CD14-positive monocyte (primary cell): ENCODE data around the gene TPD52L1. TPM values are rescaled to one million over a fixed set of nuclear protein-coding genes. Genes with fewer than 3 reads are reported as not detected.

Experiments used
- DNase-seq, 3 donors: peaks; one replicate each; pipeline ENCODE4 v3.0.0-alpha.2; 2011 to 2022
- H2AFZ ChIP-seq: 2 replicates; pipeline ENCODE4 v1.6.0; 2012; ENCODE audit warnings: mild to moderate bottlenecking, low read depth, low read length, inconsistent platforms; ENCODE audit not compliant: insufficient read depth, poor library complexity, severe bottlenecking
- H3K27ac ChIP-seq, 2 donors: 1 replicate in 1 of 2; 2 replicates in 1 of 2; pipeline ENCODE4 v1.5.1; 2012 to 2013; ENCODE audit warnings: low read length in 2 of 2, control low read depth in 1 of 2, inconsistent platforms in 1 of 2, low read depth in 1 of 2, mild to moderate bottlenecking in 1 of 2
- H3K27me3 ChIP-seq, 2 donors: one replicate each; pipeline versions ENCODE4 v1.6.0 to v1.6.1; 2011 to 2013; ENCODE audit warnings: low read length in 2 of 2; ENCODE audit not compliant: control insufficient read depth in 2 of 2, insufficient read depth in 2 of 2
- H3K36me3 ChIP-seq, 2 donors: replicated peaks in 1 of 2; 1 replicate in 1 of 2; 2 replicates in 1 of 2; pipeline versions ENCODE4 v1.5.1 to v1.6.1; 2012 to 2013; ENCODE audit warnings: low read length in 2 of 2, control low read depth in 1 of 2, inconsistent platforms in 1 of 2, mild to moderate bottlenecking in 1 of 2; ENCODE audit not compliant: insufficient read depth in 2 of 2, control insufficient read depth in 1 of 2
- H3K4me1 ChIP-seq, 2 donors: 1 replicate in 1 of 2; 2 replicates in 1 of 2; pipeline versions ENCODE4 v1.5.1 to v1.6.1; 2012 to 2013; ENCODE audit warnings: low read length in 2 of 2, control low read depth in 1 of 2, inconsistent platforms in 1 of 2, mild to moderate bottlenecking in 1 of 2, moderate library complexity in 1 of 2; ENCODE audit not compliant: insufficient read depth in 2 of 2, control insufficient read depth in 1 of 2
- H3K4me2 ChIP-seq: replicated peaks from 2 replicates; pipeline ENCODE3; 2012; ENCODE audit warnings: low read length, moderate library complexity, mild to moderate bottlenecking; ENCODE audit not compliant: poor library complexity, severe bottlenecking; ENCODE audit errors: extremely low read depth
- H3K4me3 ChIP-seq, 3 experiments: fragments of 200-600 bp in 1 of 3; sonication (generic) in 1 of 3; replicated peaks in 1 of 3; 1 replicate in 2 of 3; 2 replicates in 1 of 3; pipeline ENCODE4 v1.5.1; 2011 to 2013; ENCODE audit warnings: low read length in 3 of 3, mild to moderate bottlenecking in 3 of 3, control low read depth in 2 of 3, low read depth in 2 of 3, inconsistent platforms in 1 of 3, moderate library complexity in 1 of 3
- H3K79me2 ChIP-seq: 2 replicates; pipeline ENCODE4 v1.6.0; 2012; ENCODE audit warnings: mild to moderate bottlenecking, control low read depth, inconsistent platforms, low read length, moderate library complexity; ENCODE audit not compliant: insufficient read depth
- H3K9ac ChIP-seq: 2 replicates; pipeline ENCODE4 v1.6.0; 2017; ENCODE audit warnings: low read length, mild to moderate bottlenecking; ENCODE audit not compliant: insufficient read depth, poor library complexity, severe bottlenecking
- H3K9me3 ChIP-seq, 2 donors: replicated peaks in 1 of 2; 1 replicate in 1 of 2; 2 replicates in 1 of 2; pipeline versions ENCODE4 v1.5.1 to v1.6.1; 2012 to 2013; ENCODE audit warnings: low read length in 2 of 2, control low read depth in 1 of 2; ENCODE audit not compliant: control insufficient read depth in 1 of 2, insufficient read depth in 1 of 2
- H4K20me1 ChIP-seq: 2 replicates; pipeline ENCODE4 v1.6.0; 2012; ENCODE audit warnings: mild to moderate bottlenecking, low read length, control low read depth, moderate library complexity; ENCODE audit not compliant: insufficient read depth
- H3K27ac Mint-ChIP-seq, 7 donors: one replicate each; pipeline ENCODE4 v1.8.0; 2020; ENCODE audit warnings: mild to moderate bottlenecking in 7 of 7, mixed read lengths in 7 of 7, moderate library complexity in 6 of 7, inconsistent platforms in 2 of 7
- H3K27me3 Mint-ChIP-seq, 3 donors: one replicate each; pipeline ENCODE4 v1.8.0; 2021 to 2022; ENCODE audit warnings: low read depth in 3 of 3, mild to moderate bottlenecking in 3 of 3, mixed read lengths in 3 of 3, moderate library complexity in 3 of 3, inconsistent platforms in 1 of 3
- H3K36me3 Mint-ChIP-seq, 2 donors: one replicate each; pipeline ENCODE4 v1.8.0; 2020; ENCODE audit warnings: mixed read lengths in 2 of 2, inconsistent platforms in 1 of 2, mild to moderate bottlenecking in 1 of 2
- H3K4me1 Mint-ChIP-seq: one replicate; pipeline ENCODE4 v1.8.0; 2020; ENCODE audit warnings: mild to moderate bottlenecking, mixed read lengths
- H3K4me3 Mint-ChIP-seq, 2 donors: one replicate each; pipeline ENCODE4 v1.8.0; 2020; ENCODE audit warnings: mild to moderate bottlenecking in 2 of 2, mixed read lengths in 2 of 2, moderate library complexity in 1 of 2
- H3K9me3 Mint-ChIP-seq, 7 donors: one replicate each; pipeline ENCODE4 v1.8.0; 2020 to 2022; ENCODE audit warnings: mixed read lengths in 7 of 7, mild to moderate bottlenecking in 6 of 7, moderate library complexity in 6 of 7, inconsistent platforms in 2 of 7
- CTCF ChIP-seq: fragments of 200-600 bp; IDR thresholded peaks from one replicate; pipeline ENCODE4 v1.8.0; 2022; ENCODE audit warnings: antibody characterized with exemption, mild to moderate bottlenecking
- WGBS: methylation state at CpG from one replicate; pipeline ENCODE4 v1.1.5; 2013; ENCODE audit warnings: missing lambda C conversion rate; ENCODE audit not compliant: insufficient coverage; 5-methylcytosine and 5-hydroxymethylcytosine counted together
- intact Hi-C, 2 donors: fragments of 100-400 bp; cut with micrococcal nuclease; formaldehyde crosslinking; loops; one replicate each; pipeline versions ENCODE4 v1.15.0 to v1.15.1; 2023
- polyA plus RNA-seq, 3 donors: library from polyadenylated mRNA; depleted of rRNA in 1 of 3; unstranded in 2 of 3; stranded (reverse) in 1 of 3; fragments of 300-500 nt in 2 of 3; fragments of >200 nt in 1 of 3; fragmentation: Illumina TruSeq in 2 of 3; gene quantifications; 1 replicate in 2 of 3; 2 replicates in 1 of 3; pipeline ENCODE4 v1.2.3, GENCODE V29; 2012 to 2021

The TPD52L1 gene
- polyA plus RNA-seq, 3 donors: not detected

DNA sequence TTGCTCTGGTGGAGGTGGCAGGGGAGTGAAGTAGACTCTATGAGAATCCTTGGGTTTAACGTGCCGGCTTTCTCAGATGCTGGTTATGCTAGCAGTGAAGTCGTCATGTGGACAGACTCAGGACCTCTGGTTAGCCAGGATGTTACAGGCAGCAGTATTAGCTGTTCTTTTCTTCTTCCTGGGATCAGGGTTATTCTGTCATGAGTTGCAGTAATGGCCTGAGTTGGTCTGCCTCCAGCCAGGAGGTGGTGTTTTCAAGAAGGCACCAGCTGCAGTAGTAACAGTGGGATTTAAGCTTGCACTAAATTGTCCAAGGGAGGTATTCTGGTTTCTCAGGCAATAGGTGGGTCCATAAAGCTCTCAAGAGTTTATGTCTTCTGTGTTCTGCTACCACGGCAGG is 91.5 kb downstream of the TPD52L1 start:
- H3K36me3 Mint-ChIP-seq: no peaks in the 10 kb centered on the region
- intact Hi-C loops: no loop called here
- Histone ChIP-seq H3K4me1 (no peaks in the 10 kb centered on the region), H3K27ac (no peak overlapping the region), H3K4me3 (no peak overlapping the region), H3K4me2 (no peak overlapping the region), H3K27me3 (no peaks in the 10 kb centered on the region), H3K79me2 (no peaks in the 10 kb centered on the region), H4K20me1 (no peaks in the 10 kb centered on the region), H3K9ac (no peak overlapping the region), H3K9me3 (peaks cover 0 to 2% of the 10 kb centered on the region in 2 donors), H3K36me3 (no peaks in the 10 kb centered on the region), H2AFZ (no peak overlapping the region)
- H3K4me1 Mint-ChIP-seq: no peaks in the 10 kb centered on the region
- H3K4me3 Mint-ChIP-seq: no peak overlapping the region
- WGBS: 100% methylated on average over 3 of the region's 4 CpGs
- H3K27ac Mint-ChIP-seq: peak overlapping the region in 1 of 7 donors; percentile 20
- no peak for DNase-seq
- H3K9me3 Mint-ChIP-seq: peaks cover 13 to 30% (median 21%) of the 10 kb centered on the region in 7 donors
- peaks cover 0 to 2% (median 0%) of the 10 kb centered on the region in 3 donors for H3K27me3 Mint-ChIP-seq
- TF ChIP-seq CTCF: no peak

- 94% methylated on average over 7 of the region's 7 CpGs for WGBS
- no peaks in the 10 kb centered on the region for H3K4me1 ChIP-seq
- no peaks in the 10 kb centered on the region for H3K9me3 ChIP-seq
- no peak overlapping the region for H2AFZ ChIP-seq
- intact Hi-C loops: no loop called here
- H3K4me2 ChIP-seq: no peak overlapping the region
- H3K27ac Mint-ChIP-seq: no peak overlapping the region
- peaks cover 0 to 2% (median 0%) of the 10 kb centered on the region in 3 donors for H3K27me3 Mint-ChIP-seq
- no peaks in the 10 kb centered on the region for H3K36me3 Mint-ChIP-seq
- H3K79me2 ChIP-seq: no peaks in the 10 kb centered on the region
- no peak for DNase-seq
- no peak overlapping the region for H3K27ac ChIP-seq
- H3K4me3 ChIP-seq: no peak overlapping the region
- no peak overlapping the region for H3K4me3 Mint-ChIP-seq
- no peak for TF ChIP-seq CTCF
- H3K27me3 ChIP-seq: no peaks in the 10 kb centered on the region
- peaks cover 11 to 24% (median 15%) of the 10 kb centered on the region in 7 donors for H3K9me3 Mint-ChIP-seq
- H3K4me1 Mint-ChIP-seq: no peaks in the 10 kb centered on the region
- no peaks in the 10 kb centered on the region for H3K36me3 ChIP-seq
- H4K20me1 ChIP-seq: no peaks in the 10 kb centered on the region
- H3K9ac ChIP-seq: no peak overlapping the region
Measured at GRCh38 chr6:125245523-125246264, 92.1 kb downstream of the TPD52L1 start.
